AG09309 (cell line): ENCODE measurements around the gene CARS1.

ENCODE experiments used
- DNase-seq: peaks from one replicate; pipeline ENCODE4 v3.0.0-alpha.2; 2010; ENCODE audit warnings: low read depth
- H3K4me3 ChIP-seq: 2 replicates; pipeline ENCODE4 v1.5.1; 2011; ENCODE audit warnings: mild to moderate bottlenecking, low read depth, low read length, moderate library complexity; ENCODE audit not compliant: control insufficient read depth
- TF ChIP-seq, protein P1 (sequence below): IDR thresholded peaks from 2 replicates; pipeline ENCODE4 v1.5.1; 2011; ENCODE audit warnings: mild to moderate bottlenecking, low read depth, low read length, inconsistent platforms; ENCODE audit not compliant: insufficient read depth, control insufficient read depth; ENCODE audit errors: missing control alignments

The CARS1 gene

GRCh38 chr11:2992997-2993325, 64.3 kb downstream of the CARS1 start:
- peak overlapping the region; percentile 63 for H3K4me3 ChIP-seq
- no peak for DNase-seq
- TF ChIP-seq, protein P1, sequence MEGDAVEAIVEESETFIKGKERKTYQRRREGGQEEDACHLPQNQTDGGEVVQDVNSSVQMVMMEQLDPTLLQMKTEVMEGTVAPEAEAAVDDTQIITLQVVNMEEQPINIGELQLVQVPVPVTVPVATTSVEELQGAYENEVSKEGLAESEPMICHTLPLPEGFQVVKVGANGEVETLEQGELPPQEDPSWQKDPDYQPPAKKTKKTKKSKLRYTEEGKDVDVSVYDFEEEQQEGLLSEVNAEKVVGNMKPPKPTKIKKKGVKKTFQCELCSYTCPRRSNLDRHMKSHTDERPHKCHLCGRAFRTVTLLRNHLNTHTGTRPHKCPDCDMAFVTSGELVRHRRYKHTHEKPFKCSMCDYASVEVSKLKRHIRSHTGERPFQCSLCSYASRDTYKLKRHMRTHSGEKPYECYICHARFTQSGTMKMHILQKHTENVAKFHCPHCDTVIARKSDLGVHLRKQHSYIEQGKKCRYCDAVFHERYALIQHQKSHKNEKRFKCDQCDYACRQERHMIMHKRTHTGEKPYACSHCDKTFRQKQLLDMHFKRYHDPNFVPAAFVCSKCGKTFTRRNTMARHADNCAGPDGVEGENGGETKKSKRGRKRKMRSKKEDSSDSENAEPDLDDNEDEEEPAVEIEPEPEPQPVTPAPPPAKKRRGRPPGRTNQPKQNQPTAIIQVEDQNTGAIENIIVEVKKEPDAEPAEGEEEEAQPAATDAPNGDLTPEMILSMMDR: no peak

- peak within 1 kb of the TSS; percentile 63 for H3K4me3 ChIP-seq
- TF ChIP-seq, protein P1: no peak
- DNase-seq: peak; percentile 70
Observed at GRCh38 chr11:2992234-2992996, 64.8 kb downstream of the CARS1 start, which contains the start of gene NAP1L4. TSS of gene NAP1L4 (minus strand) at chr11:2992329. CDS start at chr11:2979220, 13,109 bp downstream.

GRCh38 chr11:2991452-2992233, 65.6 kb downstream of the CARS1 start:
- peak overlapping the region; percentile 63 for H3K4me3 ChIP-seq
- no peak for DNase-seq
- TF ChIP-seq, protein P1: no peak

GRCh38 chr11:2990617-2991451, 66.4 kb downstream of the CARS1 start:
- TF ChIP-seq, protein P1: no peak
- H3K4me3 ChIP-seq: peak overlapping the region; percentile 63
- DNase-seq: no peak

DNA sequence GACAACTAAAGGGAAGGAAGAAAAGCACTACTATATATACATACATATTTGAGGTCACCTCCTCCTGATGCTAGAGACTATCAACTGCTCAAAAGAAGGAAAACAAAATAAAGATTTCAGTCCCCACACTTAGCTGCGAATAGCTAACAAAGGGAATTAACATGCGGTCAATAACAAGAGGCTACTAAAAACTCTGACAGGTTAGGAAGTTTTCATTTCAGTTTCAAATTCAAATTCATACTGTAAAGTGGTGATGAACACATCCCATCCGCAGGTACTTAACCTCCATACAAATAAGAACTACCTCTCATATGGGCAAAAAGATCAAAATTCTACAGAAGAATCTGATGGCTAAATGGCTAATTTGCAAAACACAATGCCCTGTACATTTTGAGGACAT, 67.7 kb downstream of the CARS1 start:
- TF ChIP-seq, protein P1: no peak
- no peak overlapping the region; the same call in 1 of the 2 replicates for H3K4me3 ChIP-seq
- no peak for DNase-seq

DNA sequence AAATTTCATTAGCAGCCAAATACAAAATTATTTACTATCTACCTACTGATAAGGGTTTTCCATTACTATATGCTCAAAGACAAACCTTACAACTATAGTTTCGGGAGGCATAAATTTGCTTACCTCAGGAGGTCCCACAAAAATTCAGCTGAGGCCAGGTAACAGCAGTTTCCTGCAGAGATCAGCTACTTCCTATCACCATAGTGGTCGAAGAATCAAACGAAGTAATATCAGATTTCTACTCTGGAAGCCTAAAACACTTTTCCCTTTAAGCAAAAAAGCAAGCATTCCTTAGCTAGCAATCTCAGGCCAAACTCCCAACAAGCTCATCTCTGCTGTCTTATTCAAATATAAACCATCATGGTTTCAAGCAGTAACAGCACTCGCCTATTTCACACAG, 68.2 kb downstream of the CARS1 start:
- no peak overlapping the region for H3K4me3 ChIP-seq
- DNase-seq: no peak
- TF ChIP-seq, protein P1: no peak
